HepG2 (cell line): ENCODE results near the gene COL26A1. TPM values are rescaled to one million over a fixed set of nuclear protein-coding genes. Genes with fewer than 3 reads are reported as not detected.
A peak's percentile ranks its signal among the peaks of the same experiment; 100 is the strongest.

Experiments used
- ATAD3A ChIP-seq: sonication (generic); formaldehyde crosslinking; IDR thresholded peaks from 2 replicates; pipeline ENCODE4 v1.4.0; 2020; ENCODE audit warnings: missing genetic modification reagents
- BORCS8-MEF2B ChIP-seq: sonication (generic); formaldehyde crosslinking; IDR thresholded peaks from 2 replicates; pipeline ENCODE4 v1.8.0; 2022; ENCODE audit warnings: mild to moderate bottlenecking, missing genetic modification reagents
- CBX5 ChIP-seq: sonication (generic); formaldehyde crosslinking; IDR thresholded peaks from 2 replicates; pipeline ENCODE4 v1.4.0; 2020; ENCODE audit warnings: missing genetic modification reagents, borderline replicate concordance
- FOXA1 ChIP-seq, 2 experiments: fragments of 450-650 bp in 1 of 2; sonication (generic) in 1 of 2; formaldehyde crosslinking in 1 of 2; IDR thresholded peaks; 2 replicates each; pipeline versions ENCODE4 v1.4.0 to v1.6.1; 2016 to 2020; ENCODE audit warnings: missing genetic modification reagents in 1 of 2
- GZF1 ChIP-seq: sonication (generic); formaldehyde crosslinking; IDR thresholded peaks from 2 replicates; pipeline ENCODE4 v1.5.1; 2020; ENCODE audit warnings: mild to moderate bottlenecking, missing genetic modification reagents
- MIXL1 ChIP-seq: IDR thresholded peaks from 2 replicates; pipeline ENCODE4 v1.6.1; 2016
- NFAT5 ChIP-seq: sonication (generic); formaldehyde crosslinking; IDR thresholded peaks from 2 replicates; pipeline ENCODE4 v1.4.0; 2020; ENCODE audit warnings: missing genetic modification reagents
- NFRKB ChIP-seq: fragments of 450-650 bp; IDR thresholded peaks from 2 replicates; pipeline ENCODE4 v1.6.1; 2017
- ONECUT2 ChIP-seq: sonication (generic); formaldehyde crosslinking; IDR thresholded peaks from 2 replicates; pipeline ENCODE4 v1.4.0; 2020; ENCODE audit warnings: missing genetic modification reagents
- RORA ChIP-seq: sonication (generic); formaldehyde crosslinking; IDR thresholded peaks from 2 replicates; pipeline ENCODE4 v1.5.0; 2020; ENCODE audit warnings: mild to moderate bottlenecking, missing genetic modification reagents, moderate library complexity
- SMAD9 ChIP-seq: sonication (generic); formaldehyde crosslinking; IDR thresholded peaks from 2 replicates; pipeline ENCODE4 v1.5.1; 2020; ENCODE audit warnings: mild to moderate bottlenecking, missing genetic modification reagents
- SOX5 ChIP-seq: IDR thresholded peaks from 2 replicates; pipeline ENCODE4 v1.6.1; 2016; ENCODE audit warnings: borderline replicate concordance
- ZBTB3 ChIP-seq: sonication (generic); formaldehyde crosslinking; IDR thresholded peaks from 2 replicates; pipeline ENCODE4 v1.4.0; 2020; ENCODE audit warnings: low read depth, mild to moderate bottlenecking, moderate library complexity, missing genetic modification reagents, borderline replicate concordance
- ZFP36 ChIP-seq: fragments of 150-350 bp; IDR thresholded peaks from 2 replicates; pipeline ENCODE4 v1.6.1; 2018; ENCODE audit warnings: borderline replicate concordance, low read length, low read depth; ENCODE audit not compliant: partially characterized antibody
- ZFP62 ChIP-seq: sonication (generic); formaldehyde crosslinking; IDR thresholded peaks from 2 replicates; pipeline ENCODE4 v1.4.0; 2020; ENCODE audit warnings: missing genetic modification reagents
- ZNF225 ChIP-seq: sonication (generic); formaldehyde crosslinking; IDR thresholded peaks from 2 replicates; pipeline ENCODE4 v1.4.0; 2020; ENCODE audit warnings: mild to moderate bottlenecking, missing genetic modification reagents
- ZNF432 ChIP-seq: sonication (generic); formaldehyde crosslinking; IDR thresholded peaks from 2 replicates; pipeline ENCODE4 v1.5.0; 2020; ENCODE audit warnings: missing genetic modification reagents, mild to moderate bottlenecking, borderline replicate concordance
- ZNF44 ChIP-seq: sonication (generic); formaldehyde crosslinking; IDR thresholded peaks from 2 replicates; pipeline ENCODE4 v1.5.1; 2020; ENCODE audit warnings: mild to moderate bottlenecking, missing genetic modification reagents
- ZNF549 ChIP-seq: sonication (generic); formaldehyde crosslinking; IDR thresholded peaks from 2 replicates; pipeline ENCODE4 v1.5.0; 2020; ENCODE audit warnings: missing genetic modification reagents
- ZNF564 ChIP-seq: sonication (generic); formaldehyde crosslinking; IDR thresholded peaks from 2 replicates; pipeline ENCODE4 v1.8.1; 2023; ENCODE audit warnings: mild to moderate bottlenecking, missing genetic modification reagents
- ZNF609 ChIP-seq: sonication (generic); formaldehyde crosslinking; IDR thresholded peaks from 2 replicates; pipeline ENCODE4 v1.4.0; 2020; ENCODE audit warnings: mild to moderate bottlenecking, missing genetic modification reagents, borderline replicate concordance
- ZSCAN29 ChIP-seq: sonication (generic); formaldehyde crosslinking; conservative IDR thresholded peaks from 2 replicates; pipeline ENCODE4 v1.4.0; 2020; ENCODE audit warnings: mild to moderate bottlenecking, missing genetic modification reagents
- polyA plus RNA-seq, 8 experiments: library from polyadenylated mRNA; depleted of rRNA in 3 of 8; stranded (reverse) in 7 of 8; unstranded in 1 of 8; fragments of >200 nt; fragmentation: Illumina TruSeq in 4 of 8; extraction: Trizol in 4 of 8; gene quantifications; 2 replicates each; pipeline versions ENCODE4 v1.2.1 to v1.2.3, GENCODE V29; 2011 to 2016; ENCODE audit warnings: low read depth in 4 of 8, missing spikeins in 1 of 8, mixed read lengths in 1 of 8; ENCODE audit not compliant: insufficient read depth in 1 of 8
- total RNA-seq, 5 experiments: library from RNA; depleted of rRNA; stranded (reverse); fragments of >200 nt; fragmentation: Illumina TruSeq; extraction: Trizol; gene quantifications; 2 replicates each; pipeline ENCODE4 v1.2.3, GENCODE V29; 2016; ENCODE audit warnings: low read depth in 1 of 5

COL26A1 gene
- total and polyA plus RNA-seq, 2 of the 13 experiments (the other 11 are each of a cell fraction or from before 2014, with no cell fraction given), result 7.8 to 9.2 TPM

- TF ChIP-seq ZNF549 (CRISPR knock-in tag) (no peak), NFRKB (no peak), SOX5 (CRISPR knock-in tag) (peak; percentile 44; the same call in 1 of the 2 replicates), NFAT5 (no peak), ZNF225 (CRISPR knock-in tag) (0 out of 2 replicates have a peak, but pooled peaks have one; percentile 43), ONECUT2 (no peak), BORCS8-MEF2B (CRISPR knock-in tag) (0 out of 2 replicates have a peak, but pooled peaks have one; percentile 54), GZF1 (CRISPR knock-in tag) (no peak), MIXL1 (peak; percentile 49; the same call in 1 of the 2 replicates), ZNF432 (no peak), FOXA1 (IDR thresholded peaks at IDR 0.05) (no peak), FOXA1 (CRISPR knock-in tag; IDR thresholded peaks at IDR 0.05) (peak; percentile 94), ZNF609 (CRISPR knock-in tag) (no peak), ZSCAN29 (CRISPR knock-in tag) (peak; percentile 62; the same call in 1 of the 2 replicates), ZNF44 (CRISPR knock-in tag) (no peak), ZBTB3 (CRISPR knock-in tag) (peak; percentile 40; the same call in 1 of the 2 replicates), SMAD9 (no peak), ZNF564 (CRISPR knock-in tag) (peak; percentile 100), ZFP62 (no peak), ATAD3A (CRISPR knock-in tag) (no peak), ZFP36 (no peak), CBX5 (CRISPR knock-in tag) (no peak), RORA (no peak)
These were observed 24.0 kb downstream of the COL26A1 start (continued) for GRCh38 chr7:101386558-101387231.
